ENCODE data around the gene FGD2. TPM values are rescaled to one million over a fixed set of nuclear protein-coding genes. Genes with fewer than 3 reads are reported as not detected.
"Not testable (repeated sequence)": the region's sequence is repeated elsewhere in the genome, so short reads cannot be mapped to it uniquely, and the experiment has no call there.

Gene FGD2
- total and polyA plus RNA-seq, 9 donors = 2.6 to 4.6 (median 3.7) TPM

GRCh38 chr6:37041521-37041920 lies 36.1 kb downstream of the FGD2 start:
- no peak overlapping the region for H3K27ac ChIP-seq (ENCODE audit: low read length)
- no peaks in the 10 kb centered on the region for H3K9me3 ChIP-seq (replicated peaks; ENCODE audit: control insufficient read depth, low read depth, low read length)
- H3K36me3 ChIP-seq (ENCODE audit: control insufficient read depth, insufficient read depth, low read length) = no peaks in the 10 kb centered on the region
- WGBS (ENCODE audit: insufficient coverage) = 67% methylated on average over 4 of the region's 6 CpGs
- DNase-seq = no peak
- peaks cover 2% of the 10 kb centered on the region for H3K4me1 ChIP-seq (ENCODE audit: control insufficient read depth, insufficient read depth, low read length)
- no peak overlapping the region for H3K4me3 ChIP-seq (ENCODE audit: low read length)
- no peaks in the 10 kb centered on the region for H3K27me3 ChIP-seq (ENCODE audit: control insufficient read depth, insufficient read depth, low read length)

GRCh38 chr6:37042150-37042549 lies 36.7 kb downstream of the FGD2 start:
- no peak overlapping the region for H3K27ac ChIP-seq (ENCODE audit: low read length)
- no peaks in the 10 kb centered on the region for H3K27me3 ChIP-seq (ENCODE audit: control insufficient read depth, insufficient read depth, low read length)
- DNase-seq = no peak
- H3K4me1 ChIP-seq (ENCODE audit: control insufficient read depth, insufficient read depth, low read length) = peaks cover 2% of the 10 kb centered on the region
- H3K36me3 ChIP-seq (ENCODE audit: control insufficient read depth, insufficient read depth, low read length) = no peaks in the 10 kb centered on the region
- no peaks in the 10 kb centered on the region for H3K9me3 ChIP-seq (replicated peaks; ENCODE audit: control insufficient read depth, low read depth, low read length)
- WGBS (ENCODE audit: insufficient coverage) = 40% methylated on average over 1 of the region's 3 CpGs
- no peak overlapping the region for H3K4me3 ChIP-seq (ENCODE audit: low read length)

- WGBS (ENCODE audit: insufficient coverage) = 94% methylated on average over 2 of the region's 3 CpGs
- not testable (repeated sequence) for H3K4me3 ChIP-seq (ENCODE audit: low read length); DNase-seq
Measured at GRCh38 chr6:37043091-37043490, 37.6 kb downstream of the FGD2 start.

GRCh38 chr6:37047346-37047688 lies 41.9 kb downstream of the FGD2 start:
- Histone ChIP-seq H3K27me3 (ENCODE audit: control insufficient read depth, insufficient read depth, low read length) (peaks cover 2% of the 10 kb centered on the region), H3K9me3 (replicated peaks; ENCODE audit: control insufficient read depth, low read depth, low read length) (no peaks in the 10 kb centered on the region), H3K4me1 (ENCODE audit: control insufficient read depth, insufficient read depth, low read length) (peaks cover 35% of the 10 kb centered on the region), H3K36me3 (ENCODE audit: control insufficient read depth, insufficient read depth, low read length) (no peaks in the 10 kb centered on the region), H3K27ac (ENCODE audit: low read length) (no peak overlapping the region), H3K4me3 (ENCODE audit: low read length) (no peak overlapping the region)
- no peak for DNase-seq
- 84% methylated on average over 5 of the region's 5 CpGs for WGBS (ENCODE audit: insufficient coverage)

More at GRCh38 chr6:37043091-37043490, 37.6 kb downstream of the FGD2 start:
- not testable (repeated sequence) for H3K4me1 ChIP-seq (ENCODE audit: control insufficient read depth, insufficient read depth, low read length); H3K9me3 ChIP-seq (replicated peaks; ENCODE audit: control insufficient read depth, low read depth, low read length); H3K36me3 ChIP-seq (ENCODE audit: control insufficient read depth, insufficient read depth, low read length); H3K27me3 ChIP-seq (ENCODE audit: control insufficient read depth, insufficient read depth, low read length); H3K27ac ChIP-seq (ENCODE audit: low read length)

- WGBS (ENCODE audit: insufficient coverage) = 79% methylated on average over 4 of the region's 10 CpGs
- no peak for DNase-seq
Measured at GRCh38 chr6:37047689-37048402, 42.4 kb downstream of the FGD2 start.

GRCh38 chr6:37048403-37048850 lies 43.0 kb downstream of the FGD2 start:
- peaks cover 36% of the 10 kb centered on the region for H3K4me1 ChIP-seq (ENCODE audit: control insufficient read depth, insufficient read depth, low read length)
- no peaks in the 10 kb centered on the region for H3K9me3 ChIP-seq (replicated peaks; ENCODE audit: control insufficient read depth, low read depth, low read length)
- H3K36me3 ChIP-seq (ENCODE audit: control insufficient read depth, insufficient read depth, low read length) = no peaks in the 10 kb centered on the region
- no peak for DNase-seq
- no peak overlapping the region for H3K27ac ChIP-seq (ENCODE audit: low read length)
- WGBS (ENCODE audit: insufficient coverage) = 0% methylated on average over 1 of the region's 3 CpGs
- H3K27me3 ChIP-seq (ENCODE audit: control insufficient read depth, insufficient read depth, low read length) = peaks cover 2% of the 10 kb centered on the region
- no peak overlapping the region for H3K4me3 ChIP-seq (ENCODE audit: low read length)

More at GRCh38 chr6:37047689-37048402, 42.4 kb downstream of the FGD2 start:
- Histone ChIP-seq H3K27me3 (ENCODE audit: control insufficient read depth, insufficient read depth, low read length) (peaks cover 2% of the 10 kb centered on the region), H3K36me3 (ENCODE audit: control insufficient read depth, insufficient read depth, low read length) (no peaks in the 10 kb centered on the region), H3K9me3 (replicated peaks; ENCODE audit: control insufficient read depth, low read depth, low read length) (no peaks in the 10 kb centered on the region), H3K27ac (ENCODE audit: low read length) (no peak overlapping the region), H3K4me3 (ENCODE audit: low read length) (no peak overlapping the region), H3K4me1 (ENCODE audit: control insufficient read depth, insufficient read depth, low read length) (peaks cover 36% of the 10 kb centered on the region)

- peak; percentile 85 for DNase-seq
- Histone ChIP-seq H3K4me3 (ENCODE audit: low read length) (no peak overlapping the region), H3K27ac (ENCODE audit: low read length) (peak overlapping the region; percentile 62), H3K27me3 (ENCODE audit: control insufficient read depth, insufficient read depth, low read length) (peaks cover 2% of the 10 kb centered on the region), H3K36me3 (ENCODE audit: control insufficient read depth, insufficient read depth, low read length) (no peaks in the 10 kb centered on the region), H3K4me1 (ENCODE audit: control insufficient read depth, insufficient read depth, low read length) (peaks cover 36% of the 10 kb centered on the region), H3K9me3 (replicated peaks; ENCODE audit: control insufficient read depth, low read depth, low read length) (no peaks in the 10 kb centered on the region)
- WGBS (ENCODE audit: insufficient coverage) = 60% methylated on average over 9 of the region's 19 CpGs
Measured at GRCh38 chr6:37048851-37049757, 43.6 kb downstream of the FGD2 start.

- Histone ChIP-seq H3K4me1 (ENCODE audit: control insufficient read depth, insufficient read depth, low read length) (peaks cover 36% of the 10 kb centered on the region), H3K27ac (ENCODE audit: low read length) (no peak overlapping the region), H3K27me3 (ENCODE audit: control insufficient read depth, insufficient read depth, low read length) (peaks cover 2% of the 10 kb centered on the region), H3K4me3 (ENCODE audit: low read length) (no peak overlapping the region), H3K9me3 (replicated peaks; ENCODE audit: control insufficient read depth, low read depth, low read length) (no peaks in the 10 kb centered on the region), H3K36me3 (ENCODE audit: control insufficient read depth, insufficient read depth, low read length) (no peaks in the 10 kb centered on the region)
- DNase-seq = no peak
- WGBS (ENCODE audit: insufficient coverage) = 76% methylated on average over 3 of the region's 3 CpGs
Measured at GRCh38 chr6:37049758-37050044, 44.2 kb downstream of the FGD2 start.

GRCh38 chr6:37050045-37050853 lies 44.8 kb downstream of the FGD2 start:
- 75% methylated on average over 13 of the region's 24 CpGs for WGBS (ENCODE audit: insufficient coverage)
- Histone ChIP-seq H3K4me3 (ENCODE audit: low read length) (no peak overlapping the region), H3K27ac (ENCODE audit: low read length) (peak overlapping the region; percentile 35), H3K36me3 (ENCODE audit: control insufficient read depth, insufficient read depth, low read length) (no peaks in the 10 kb centered on the region), H3K9me3 (replicated peaks; ENCODE audit: control insufficient read depth, low read depth, low read length) (no peaks in the 10 kb centered on the region), H3K4me1 (ENCODE audit: control insufficient read depth, insufficient read depth, low read length) (peaks cover 38% of the 10 kb centered on the region), H3K27me3 (ENCODE audit: control insufficient read depth, insufficient read depth, low read length) (peaks cover 2% of the 10 kb centered on the region)
- peak; percentile 80 for DNase-seq

GRCh38 chr6:37050854-37051137 lies 45.3 kb downstream of the FGD2 start:
- Histone ChIP-seq H3K27me3 (ENCODE audit: control insufficient read depth, insufficient read depth, low read length) (peaks cover 2% of the 10 kb centered on the region), H3K36me3 (ENCODE audit: control insufficient read depth, insufficient read depth, low read length) (no peaks in the 10 kb centered on the region), H3K4me3 (ENCODE audit: low read length) (no peak overlapping the region), H3K4me1 (ENCODE audit: control insufficient read depth, insufficient read depth, low read length) (peaks cover 43% of the 10 kb centered on the region), H3K27ac (ENCODE audit: low read length) (peak overlapping the region; percentile 35), H3K9me3 (replicated peaks; ENCODE audit: control insufficient read depth, low read depth, low read length) (no peaks in the 10 kb centered on the region)
- 91% methylated on average over 3 of the region's 4 CpGs for WGBS (ENCODE audit: insufficient coverage)
- no peak for DNase-seq

Data from muscle of leg (tissue), 11 donors.